Vagina (tissue), 2 donors: ENCODE data around the gene NPAS1. TPM values are rescaled to one million over a fixed set of nuclear protein-coding genes. Genes with fewer than 3 reads are reported as not detected.
"Not testable (repeated sequence)": the region's sequence is repeated elsewhere in the genome, so short reads cannot be mapped to it uniquely, and the experiment has no call there.

Experiments used
- DNase-seq, 2 donors: peaks; one replicate each; pipeline ENCODE4 v3.0.0-alpha.2; 2017; ENCODE audit errors: extremely low spot score in 2 of 2
- H3K27ac ChIP-seq: fragments of 200-600 bp; sonication (generic); one replicate; pipeline ENCODE4 v1.5.1; 2019
- H3K27me3 ChIP-seq: fragments of 200-600 bp; sonication (generic); one replicate; pipeline ENCODE4 v1.5.1; 2019
- H3K36me3 ChIP-seq, 2 donors: fragments of 200-600 bp; sonication (generic); one replicate each; pipeline ENCODE4 v1.5.1; 2017 to 2019
- H3K4me1 ChIP-seq: fragments of 200-600 bp; sonication (generic); one replicate; pipeline ENCODE4 v1.5.1; 2019
- H3K4me3 ChIP-seq, 2 donors: fragments of 200-600 bp; sonication (generic); 1 replicate in 1 of 2; 2 replicates in 1 of 2; pipeline ENCODE4 v1.5.1; 2016 to 2019
- H3K9me3 ChIP-seq: fragments of 200-600 bp; sonication (generic); one replicate; pipeline ENCODE4 v1.5.1; 2019
- CTCF ChIP-seq, 3 experiments: fragments of 450-650 bp in 2 of 3; fragments of 200-600 bp in 1 of 3; sonication (generic) in 1 of 3; IDR thresholded peaks; one replicate each; pipeline ENCODE4 v1.5.1; 2017 to 2019; ENCODE audit warnings: antibody characterized with exemption in 3 of 3, mild to moderate bottlenecking in 2 of 3, moderate library complexity in 2 of 3
- POLR2A ChIP-seq, 2 donors: fragments of 450-650 bp; IDR thresholded peaks; one replicate each; pipeline ENCODE4 v1.6.1; 2017; ENCODE audit warnings: antibody characterized with exemption in 2 of 2, mild to moderate bottlenecking in 2 of 2, moderate library complexity in 2 of 2
- POLR2AphosphoS5 ChIP-seq, 2 donors: sonication (generic); formaldehyde crosslinking; IDR thresholded peaks; one replicate each; pipeline ENCODE4 v1.9.0; 2017; ENCODE audit warnings: antibody characterized with exemption in 2 of 2, mild to moderate bottlenecking in 2 of 2, low read depth in 1 of 2; ENCODE audit not compliant: insufficient read depth in 1 of 2
- intact Hi-C: fragments of 100-400 bp; cut with DNase I; formaldehyde crosslinking; loops from one replicate; pipeline ENCODE4 v1.15.1; 2023
- total RNA-seq: library from RNA; depleted of rRNA; stranded (reverse); fragments of >200 nt; gene quantifications from one replicate; pipeline ENCODE4 v1.2.3, GENCODE V29; 2016

NPAS1 gene
- total RNA-seq, 1 donor from 2014 or later: 0.49 TPM

- Histone ChIP-seq H3K4me3 (peak overlapping the region in 1 of 2 donors; percentile 99), H3K27ac (no peak overlapping the region), H3K36me3 (no peaks in the 10 kb centered on the region), H3K27me3 (no peaks in the 10 kb centered on the region), H3K9me3 (no peaks in the 10 kb centered on the region), H3K4me1 (peaks cover 9% of the 10 kb centered on the region)
- no peak for TF ChIP-seq CTCF (IDR thresholded peaks at IDR 0.05)
- TF ChIP-seq POLR2A (IDR thresholded peaks at IDR 0.05): no peak
- no peak for TF ChIP-seq POLR2AphosphoS5 (IDR thresholded peaks at IDR 0.05; ENCODE audit: insufficient read depth in 1 of 2, low read depth in 1 of 2)
- intact Hi-C loops: no loop called here
- DNase-seq: no peak
Measured at GRCh38 chr19:47049307-47049700, 29.7 kb downstream of the NPAS1 start.

- H3K36me3 ChIP-seq, DNase-seq, H3K9me3 ChIP-seq, H3K4me3 ChIP-seq, intact Hi-C loops, H3K27ac ChIP-seq, H3K27me3 ChIP-seq, H3K4me1 ChIP-seq: not testable (repeated sequence)
Measured at GRCh38 chr19:47050562-47050961, 30.9 kb downstream of the NPAS1 start.

GRCh38 chr19:47056411-47056810 is 36.8 kb downstream of the NPAS1 start:
- TF ChIP-seq POLR2A (IDR thresholded peaks at IDR 0.05) (no peak), CTCF (IDR thresholded peaks at IDR 0.05) (no peak), POLR2AphosphoS5 (IDR thresholded peaks at IDR 0.05; ENCODE audit: insufficient read depth in 1 of 2, low read depth in 1 of 2) (no peak)
- no peaks in the 10 kb centered on the region for H3K4me1 ChIP-seq
- no peak for DNase-seq
- intact Hi-C loops: no loop called here
- H3K9me3 ChIP-seq: no peaks in the 10 kb centered on the region
- H3K27ac ChIP-seq: no peak overlapping the region
- H3K27me3 ChIP-seq: no peaks in the 10 kb centered on the region
- no peaks in the 10 kb centered on the region for H3K36me3 ChIP-seq
- H3K4me3 ChIP-seq: no peak overlapping the region

- no peak overlapping the region for H3K27ac ChIP-seq
- intact Hi-C loops: no loop called here
- no peaks in the 10 kb centered on the region for H3K36me3 ChIP-seq
- TF ChIP-seq CTCF (IDR thresholded peaks at IDR 0.05) (no peak), POLR2AphosphoS5 (IDR thresholded peaks at IDR 0.05; ENCODE audit: insufficient read depth in 1 of 2, low read depth in 1 of 2) (no peak), POLR2A (IDR thresholded peaks at IDR 0.05) (no peak)
- H3K4me3 ChIP-seq: no peak overlapping the region
- no peaks in the 10 kb centered on the region for H3K9me3 ChIP-seq
- no peak for DNase-seq
- H3K27me3 ChIP-seq: no peaks in the 10 kb centered on the region
- no peaks in the 10 kb centered on the region for H3K4me1 ChIP-seq
Measured at GRCh38 chr19:47057328-47057727, 37.7 kb downstream of the NPAS1 start.

- intact Hi-C loops: no loop called here
- Histone ChIP-seq H3K4me3 (no peak overlapping the region), H3K36me3 (no peaks in the 10 kb centered on the region), H3K9me3 (no peaks in the 10 kb centered on the region), H3K27me3 (no peaks in the 10 kb centered on the region), H3K4me1 (no peaks in the 10 kb centered on the region), H3K27ac (no peak overlapping the region)
- no peak for TF ChIP-seq POLR2A (IDR thresholded peaks at IDR 0.05)
- TF ChIP-seq CTCF (IDR thresholded peaks at IDR 0.05): no peak
- no peak for DNase-seq
Measured at GRCh38 chr19:47058621-47059022, 39.0 kb downstream of the NPAS1 start.

- TF ChIP-seq POLR2AphosphoS5 (IDR thresholded peaks at IDR 0.05; ENCODE audit: insufficient read depth in 1 of 2, low read depth in 1 of 2) (no peak), CTCF (IDR thresholded peaks at IDR 0.05) (no peak), POLR2A (IDR thresholded peaks at IDR 0.05) (no peak)
- no peak overlapping the region for H3K27ac ChIP-seq
- H3K36me3 ChIP-seq: peaks cover 0 to 39% of the 10 kb centered on the region in 2 donors
- H3K4me3 ChIP-seq: no peak overlapping the region
- H3K9me3 ChIP-seq: no peaks in the 10 kb centered on the region
- no peaks in the 10 kb centered on the region for H3K27me3 ChIP-seq
- H3K4me1 ChIP-seq: no peaks in the 10 kb centered on the region
- DNase-seq: no peak
- intact Hi-C loops: no loop called here
Measured at GRCh38 chr19:47063874-47064273, 44.2 kb downstream of the NPAS1 start.
